Neural cell (in vitro differentiated cells): ENCODE results near the gene ANKRD2. TPM values are rescaled to one million over a fixed set of nuclear protein-coding genes. Genes with fewer than 3 reads are reported as not detected.

Experiments
- H2AFZ ChIP-seq: fragments of 200-600, 300-800 bp; sonication (generic), shearing (Covaris generic); 2 replicates; pipeline ENCODE4 v1.6.0; 2014; ENCODE audit warnings: low read depth, mild to moderate bottlenecking, antibody characterized with exemption, low read length, moderate library complexity
- H3F3A ChIP-seq: fragments of 200-600 bp; shearing (Covaris generic); 2 replicates; pipeline ENCODE4 v1.6.1; 2016; ENCODE audit warnings: mild to moderate bottlenecking, moderate library complexity, mixed read lengths, antibody characterized with exemption, low read length; ENCODE audit not compliant: insufficient read depth, poor library complexity, severe bottlenecking
- H3K27ac ChIP-seq: fragments of 200-600, 300-800 bp; sonication (generic), shearing (Covaris generic); 2 replicates; pipeline ENCODE4 v1.5.1; 2014; ENCODE audit warnings: mild to moderate bottlenecking, low read length, moderate library complexity
- H3K27me3 ChIP-seq: fragments of 300-800, 200-600 bp; sonication (generic), shearing (Covaris generic); 2 replicates; pipeline ENCODE4 v1.6.0; 2014; ENCODE audit warnings: mild to moderate bottlenecking, low read depth, low read length, moderate library complexity; ENCODE audit not compliant: insufficient read depth
- H3K36me3 ChIP-seq: fragments of 300-800, 200-600 bp; sonication (generic), shearing (Covaris generic); 2 replicates; pipeline ENCODE4 v1.5.1; 2014; ENCODE audit warnings: mild to moderate bottlenecking, antibody characterized with exemption, low read length, moderate library complexity; ENCODE audit not compliant: insufficient read depth
- H3K4me2 ChIP-seq: fragments of 300-800, 200-600 bp; sonication (generic), shearing (Covaris generic); 2 replicates; pipeline ENCODE4 v1.6.0; 2014; ENCODE audit warnings: mild to moderate bottlenecking, low read length
- H3K4me3 ChIP-seq: fragments of 300-800, 200-600 bp; sonication (generic), shearing (Covaris generic); 2 replicates; pipeline ENCODE4 v1.5.1; 2014; ENCODE audit warnings: mild to moderate bottlenecking, low read length, moderate library complexity
- H3K79me2 ChIP-seq: fragments of 200-600 bp; shearing (Covaris generic); replicated peaks from 2 replicates; pipeline ENCODE4 v1.6.0; 2014; ENCODE audit warnings: mild to moderate bottlenecking, low read length, moderate library complexity; ENCODE audit not compliant: insufficient read depth
- H3K9ac ChIP-seq: fragments of 300-800, 200-600 bp; sonication (generic), shearing (Covaris generic); 2 replicates; pipeline ENCODE4 v1.6.1; 2016; ENCODE audit warnings: mild to moderate bottlenecking, low read length, mixed read lengths
- H3K9me2 ChIP-seq: fragments of 200-600 bp; shearing (Covaris generic); 2 replicates; pipeline ENCODE4 v1.6.1; 2016; ENCODE audit warnings: mild to moderate bottlenecking, low read length, mixed read lengths; ENCODE audit not compliant: insufficient read depth
- H3K9me3 ChIP-seq: fragments of 200-600, 300-800 bp; sonication (generic), shearing (Covaris generic); 2 replicates; pipeline ENCODE4 v1.6.1; 2016; ENCODE audit warnings: mild to moderate bottlenecking, mixed run types, low read length, moderate library complexity, mixed read lengths
- H4K20me1 ChIP-seq: fragments of 200-600 bp; shearing (Covaris generic); 2 replicates; pipeline ENCODE4 v1.6.1; 2016; ENCODE audit warnings: mild to moderate bottlenecking, mixed run types; ENCODE audit not compliant: insufficient read depth
- CTCF ChIP-seq: fragments of 450-650 bp; IDR thresholded peaks from 2 replicates; pipeline ENCODE4 v1.5.1; 2014; ENCODE audit warnings: antibody characterized with exemption, mild to moderate bottlenecking, moderate library complexity; ENCODE audit not compliant: poor library complexity, severe bottlenecking
- EP300 ChIP-seq: fragments of 450-650 bp; conservative IDR thresholded peaks from 2 replicates; pipeline ENCODE4 v1.6.1; 2014; ENCODE audit warnings: antibody characterized with exemption, mild to moderate bottlenecking, moderate library complexity; ENCODE audit not compliant: poor library complexity, severe bottlenecking
- EZH2 ChIP-seq: fragments of 200-600, 300-800 bp; shearing (Covaris generic), sonication (generic); IDR thresholded peaks from 2 replicates; pipeline ENCODE4 v1.6.1; 2014; ENCODE audit warnings: antibody characterized with exemption, low read length, borderline replicate concordance, mild to moderate bottlenecking; ENCODE audit not compliant: insufficient read depth, poor library complexity, severe bottlenecking
- MXI1 ChIP-seq: fragments of 450-650 bp; conservative IDR thresholded peaks from 2 replicates; pipeline ENCODE4 v1.6.1; 2014; ENCODE audit warnings: antibody characterized with exemption, mild to moderate bottlenecking; ENCODE audit not compliant: poor library complexity, severe bottlenecking
- POLR2AphosphoS5 ChIP-seq: IDR thresholded peaks from 2 replicates; pipeline ENCODE4 v1.6.1; 2012
- RAD21 ChIP-seq: fragments of 450-650 bp; conservative IDR thresholded peaks from 2 replicates; pipeline ENCODE4 v1.6.1; 2014; ENCODE audit warnings: antibody characterized with exemption, mild to moderate bottlenecking, moderate library complexity
- REST ChIP-seq: IDR thresholded peaks from 2 replicates; pipeline ENCODE4 v1.6.1; 2012; ENCODE audit warnings: borderline replicate concordance
- SMC3 ChIP-seq: fragments of 450-650 bp; conservative IDR thresholded peaks from 2 replicates; pipeline ENCODE4 v1.6.1; 2014; ENCODE audit warnings: antibody characterized with exemption, mild to moderate bottlenecking, moderate library complexity; ENCODE audit not compliant: poor library complexity
- TAF1 ChIP-seq: IDR thresholded peaks from 2 replicates; pipeline ENCODE4 v1.6.1; 2012; ENCODE audit warnings: low read depth
- polyA plus RNA-seq: library from polyadenylated mRNA; depleted of rRNA; stranded (reverse); fragments of >200 nt; gene quantifications from 2 replicates; pipeline ENCODE4 v1.2.3, GENCODE V29; 2014

ANKRD2 gene
- polyA plus RNA-seq, 1 donor from 2014 or later = not detected

- Histone ChIP-seq H3K9ac (no peak overlapping the region), H3K27me3 (no peaks in the 10 kb centered on the region), H4K20me1 (no peaks in the 10 kb centered on the region), H3K79me2 (no peaks in the 10 kb centered on the region), H3K27ac (no peak overlapping the region), H3K9me3 (no peaks in the 10 kb centered on the region), H3K4me3 (no peak overlapping the region), H3K4me2 (no peak overlapping the region), H3K9me2 (no peaks in the 10 kb centered on the region), H3F3A (no peaks in the 10 kb centered on the region), H3K36me3 (no peaks in the 10 kb centered on the region), H2AFZ (no peak overlapping the region)
- TF ChIP-seq TAF1 (no peak), CTCF (no peak), REST (no peak), RAD21 (no peak), EP300 (no peak), MXI1 (no peak), POLR2AphosphoS5 (no peak), SMC3 (no peak), EZH2 (no peak)
These were observed 38.9 kb downstream of the ANKRD2 start for GRCh38 chr10:97611473-97611872.

- Histone ChIP-seq H3K9ac (no peak overlapping the region), H3K79me2 (no peaks in the 10 kb centered on the region), H3K36me3 (no peaks in the 10 kb centered on the region), H3K4me3 (no peak overlapping the region), H3F3A (no peaks in the 10 kb centered on the region), H3K27ac (no peak overlapping the region), H2AFZ (no peak overlapping the region), H3K9me3 (no peaks in the 10 kb centered on the region), H3K9me2 (no peaks in the 10 kb centered on the region), H4K20me1 (no peaks in the 10 kb centered on the region), H3K27me3 (no peaks in the 10 kb centered on the region), H3K4me2 (no peak overlapping the region)
- peak; percentile 31 for TF ChIP-seq RAD21
- peak; percentile 26 for TF ChIP-seq SMC3
- TF ChIP-seq CTCF = peak; percentile 30
- TF ChIP-seq MXI1 = no peak
- no peak for TF ChIP-seq EZH2
These were observed 39.8 kb downstream of the ANKRD2 start for GRCh38 chr10:97612386-97612785.
